Keratinocyte (primary cell): ENCODE results near the gene UNC13A. TPM values are rescaled to one million over a fixed set of nuclear protein-coding genes. Genes with fewer than 3 reads are reported as not detected.
"Not testable (repeated sequence)": the region's sequence is repeated elsewhere in the genome, so short reads cannot be mapped to it uniquely, and the experiment has no call there.

ENCODE experiments used
- DNase-seq: peaks from one replicate; pipeline ENCODE4 v3.0.0-alpha.2; 2011; ENCODE audit warnings: low read depth, missing footprints, low spot score
- FAIRE-seq: peaks from 2 replicates; lab custom pipeline; 2011; peaks lifted over from hg19 to GRCh38; lab: Jason Lieb, UNC
- H2AFZ ChIP-seq: 2 replicates; pipeline ENCODE4 v1.6.0; 2012; ENCODE audit warnings: low read length, control low read depth, inconsistent platforms; ENCODE audit not compliant: control insufficient read depth
- H3K27ac ChIP-seq: 2 replicates; pipeline ENCODE4 v1.5.1; 2011; ENCODE audit warnings: low read length; ENCODE audit not compliant: control insufficient read depth, insufficient read depth
- H3K27me3 ChIP-seq: 3 replicates; pipeline ENCODE4 v1.6.0; 2011; ENCODE audit warnings: low read length; ENCODE audit not compliant: control insufficient read depth, insufficient read depth; ENCODE audit errors: extremely low read depth
- H3K36me3 ChIP-seq, 2 experiments: 2 replicates in 1 of 2; 3 replicates in 1 of 2; pipeline ENCODE4 v1.5.1; 2011; ENCODE audit warnings: low read length in 2 of 2, mild to moderate bottlenecking in 1 of 2; ENCODE audit not compliant: control insufficient read depth in 2 of 2, insufficient read depth in 2 of 2; ENCODE audit errors: extremely low read depth in 1 of 2
- H3K4me1 ChIP-seq: 3 replicates; pipeline ENCODE4 v1.5.1; 2011; ENCODE audit warnings: low read length; ENCODE audit not compliant: control insufficient read depth, insufficient read depth; ENCODE audit errors: extremely low read depth
- H3K4me2 ChIP-seq: 3 replicates; pipeline ENCODE4 v1.6.0; 2011; ENCODE audit warnings: low read depth, low read length; ENCODE audit not compliant: control insufficient read depth, insufficient read depth; ENCODE audit errors: extremely low read depth
- H3K4me3 ChIP-seq, 3 experiments: fragments of 200-600 bp in 1 of 3; sonication (generic) in 1 of 3; 2 replicates in 2 of 3; 3 replicates in 1 of 3; pipeline ENCODE4 v1.5.1; 2011 to 2016; ENCODE audit warnings: low read length in 3 of 3, mild to moderate bottlenecking in 3 of 3, control low read depth in 2 of 3, inconsistent platforms in 1 of 3, low read depth in 1 of 3, mixed read lengths in 1 of 3, mixed run types in 1 of 3, moderate library complexity in 1 of 3; ENCODE audit not compliant: control insufficient read depth in 2 of 3, insufficient read depth in 2 of 3; ENCODE audit errors: extremely low read depth in 1 of 3
- H3K79me2 ChIP-seq: 2 replicates; pipeline ENCODE4 v1.6.0; 2012; ENCODE audit warnings: low read length; ENCODE audit not compliant: control insufficient read depth, insufficient read depth
- H3K9ac ChIP-seq: 3 replicates; pipeline ENCODE4 v1.6.0; 2011; ENCODE audit warnings: low read length; ENCODE audit not compliant: control insufficient read depth, insufficient read depth; ENCODE audit errors: extremely low read depth
- H3K9me1 ChIP-seq: 3 replicates; pipeline ENCODE4 v1.6.0; 2011; ENCODE audit warnings: low read length; ENCODE audit not compliant: control insufficient read depth, insufficient read depth; ENCODE audit errors: extremely low read depth
- H3K9me3 ChIP-seq: 2 replicates; pipeline ENCODE4 v1.5.1; 2012; ENCODE audit warnings: low read depth, low read length; ENCODE audit not compliant: control insufficient read depth
- H4K20me1 ChIP-seq: 3 replicates; pipeline ENCODE4 v1.6.0; 2011; ENCODE audit warnings: low read length; ENCODE audit not compliant: control insufficient read depth, insufficient read depth; ENCODE audit errors: extremely low read depth
- EZH2 ChIP-seq: IDR thresholded peaks from one replicate; pipeline ENCODE4 v1.6.1; 2012; ENCODE audit warnings: inconsistent platforms, mild to moderate bottlenecking, low read length, moderate library complexity
- dilution Hi-C: fragments of 300-500 bp; cut with MboI; formaldehyde crosslinking; loops from one replicate; pipeline ENCODE4 v1.7.0; 2020; ENCODE audit warnings: low sequenced_read_pairs; ENCODE audit not compliant: extremely low pct_ligation_motif_present
- polyA plus RNA-seq, 5 experiments: library from polyadenylated mRNA; depleted of rRNA in 3 of 5; stranded (reverse) in 3 of 5; stranded (forward) in 1 of 5; unstranded in 1 of 5; fragments of >200 nt; gene quantifications; 1 replicate in 1 of 5; 2 replicates in 3 of 5; 3 replicates in 1 of 5; pipeline versions ENCODE4 v1.2.1 to v1.2.3, GENCODE V29; 2011 to 2012; ENCODE audit warnings: missing spikeins in 2 of 5, low read depth in 1 of 5, low replicate concordance in 1 of 5
- TF ChIP-seq, protein P1 (sequence below), 3 experiments: IDR thresholded peaks in 1 of 3; conservative IDR thresholded peaks in 1 of 3; optimal IDR thresholded peaks in 1 of 3; 2 replicates in 2 of 3; 3 replicates in 1 of 3; pipeline versions ENCODE3 to v1.5.1; 2011; ENCODE audit warnings: low read length in 3 of 3, mild to moderate bottlenecking in 3 of 3, moderate library complexity in 2 of 3, control low read depth in 1 of 3, inconsistent platforms in 1 of 3; ENCODE audit not compliant: insufficient read depth in 2 of 3; ENCODE audit errors: extremely low read depth in 1 of 3

UNC13A gene
- polyA plus RNA-seq, 1 donor (not counting 4 experiments of a cell fraction or from before 2014, with no cell fraction given), result under 0.01 TPM

DNA sequence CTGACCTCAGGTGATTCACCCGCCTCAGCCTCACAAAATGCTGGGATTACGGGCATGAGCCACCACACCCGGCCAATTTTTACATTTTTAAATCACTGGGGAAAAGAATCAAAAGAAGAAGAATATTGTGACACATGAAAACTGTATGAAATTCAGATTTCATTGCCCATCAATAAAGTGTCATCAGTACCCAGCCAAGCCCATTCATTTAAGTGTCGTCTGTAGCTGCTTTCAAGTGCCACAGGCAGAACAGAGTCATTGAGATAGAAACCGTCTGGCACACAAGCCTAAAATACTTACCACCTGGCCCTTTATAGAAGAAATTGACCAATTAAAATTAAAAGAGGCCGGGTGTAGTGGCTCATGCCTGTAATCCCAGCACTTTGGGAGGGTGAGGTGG is 117.4 kb downstream of the UNC13A start:
- dilution Hi-C loops, result no loop called here
- TF ChIP-seq, protein P1, sequence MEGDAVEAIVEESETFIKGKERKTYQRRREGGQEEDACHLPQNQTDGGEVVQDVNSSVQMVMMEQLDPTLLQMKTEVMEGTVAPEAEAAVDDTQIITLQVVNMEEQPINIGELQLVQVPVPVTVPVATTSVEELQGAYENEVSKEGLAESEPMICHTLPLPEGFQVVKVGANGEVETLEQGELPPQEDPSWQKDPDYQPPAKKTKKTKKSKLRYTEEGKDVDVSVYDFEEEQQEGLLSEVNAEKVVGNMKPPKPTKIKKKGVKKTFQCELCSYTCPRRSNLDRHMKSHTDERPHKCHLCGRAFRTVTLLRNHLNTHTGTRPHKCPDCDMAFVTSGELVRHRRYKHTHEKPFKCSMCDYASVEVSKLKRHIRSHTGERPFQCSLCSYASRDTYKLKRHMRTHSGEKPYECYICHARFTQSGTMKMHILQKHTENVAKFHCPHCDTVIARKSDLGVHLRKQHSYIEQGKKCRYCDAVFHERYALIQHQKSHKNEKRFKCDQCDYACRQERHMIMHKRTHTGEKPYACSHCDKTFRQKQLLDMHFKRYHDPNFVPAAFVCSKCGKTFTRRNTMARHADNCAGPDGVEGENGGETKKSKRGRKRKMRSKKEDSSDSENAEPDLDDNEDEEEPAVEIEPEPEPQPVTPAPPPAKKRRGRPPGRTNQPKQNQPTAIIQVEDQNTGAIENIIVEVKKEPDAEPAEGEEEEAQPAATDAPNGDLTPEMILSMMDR (optimal IDR thresholded peaks at IDR 0.05 in 1 of 3, IDR thresholded peaks at IDR 0.05 in 1 of 3, conservative IDR thresholded peaks at IDR 0.05 in 1 of 3; ENCODE audit: extremely low read depth in 1 of 3, insufficient read depth in 2 of 3, low read length in 3 of 3), result no peak
- no peak for TF ChIP-seq EZH2
- Histone ChIP-seq H3K4me2 (no peak overlapping the region), H3K27me3 (no peaks in the 10 kb centered on the region), H3K9me3 (no peaks in the 10 kb centered on the region), H2AFZ (no peak overlapping the region), H4K20me1 (no peaks in the 10 kb centered on the region), H3K9me1 (no peaks in the 10 kb centered on the region), H3K9ac (no peak overlapping the region), H3K79me2 (no peaks in the 10 kb centered on the region), H3K36me3 (peaks cover 17 to 34% of the 10 kb centered on the region in 2 experiments), H3K27ac (no peak overlapping the region), H3K4me1 (no peaks in the 10 kb centered on the region), H3K4me3 (no peak overlapping the region)
- DNase-seq (no peak), FAIRE-seq (no peak)

DNA sequence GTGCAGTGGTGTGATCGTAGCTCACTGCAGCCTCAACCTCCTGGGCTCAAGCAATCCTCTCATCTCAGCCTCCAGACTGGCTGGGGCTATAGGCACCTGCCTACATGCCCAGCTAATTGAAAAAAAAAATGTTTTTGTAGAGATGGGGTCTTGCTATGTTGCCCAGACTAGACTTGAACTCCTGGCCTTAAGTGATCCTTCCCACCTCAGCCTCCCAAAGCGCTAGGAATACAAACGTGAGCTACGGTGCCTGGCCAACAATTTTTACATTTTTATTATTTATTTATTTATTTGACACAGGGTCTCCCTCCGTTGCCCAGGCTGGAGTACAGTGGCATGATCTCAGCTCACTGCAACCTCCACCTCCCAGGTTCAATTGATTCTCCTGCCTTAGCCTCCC is 117.9 kb downstream of the UNC13A start:
- FAIRE-seq, result not testable (repeated sequence)

DNA sequence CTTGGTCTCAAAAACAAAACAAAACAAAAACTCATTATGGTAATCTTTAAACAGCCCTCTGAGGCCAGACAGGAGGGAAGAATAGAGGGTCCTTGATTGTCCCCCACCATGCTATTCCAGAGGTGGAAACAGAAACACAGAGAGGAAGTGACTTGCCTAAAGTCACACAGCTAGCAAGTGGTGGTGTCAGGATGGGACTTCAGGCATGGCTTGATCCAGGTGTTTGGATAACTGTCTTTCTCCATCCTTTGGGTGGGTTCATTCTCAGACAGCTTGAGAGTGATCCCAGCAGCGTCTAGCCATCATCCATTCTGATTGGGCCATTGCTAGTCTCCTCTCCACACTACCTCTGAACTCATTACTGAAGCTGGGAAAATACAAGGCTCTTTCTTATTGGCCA is 120.2 kb downstream of the UNC13A start:
- no peaks in the 10 kb centered on the region for H3K4me1 ChIP-seq
- no peaks in the 10 kb centered on the region for H3K79me2 ChIP-seq
- TF ChIP-seq, protein P1 (optimal IDR thresholded peaks at IDR 0.05 in 1 of 3, IDR thresholded peaks at IDR 0.05 in 1 of 3, conservative IDR thresholded peaks at IDR 0.05 in 1 of 3; ENCODE audit: extremely low read depth in 1 of 3, insufficient read depth in 2 of 3, low read length in 3 of 3), result no peak
- TF ChIP-seq EZH2, result no peak
- H2AFZ ChIP-seq, result no peak overlapping the region
- no peak overlapping the region for H3K4me2 ChIP-seq
- no peak overlapping the region for H3K27ac ChIP-seq
- H3K9ac ChIP-seq, result no peak overlapping the region
- H3K27me3 ChIP-seq, result no peaks in the 10 kb centered on the region
- H3K9me1 ChIP-seq, result no peaks in the 10 kb centered on the region
- DNase-seq (no peak), FAIRE-seq (no peak)
- H4K20me1 ChIP-seq, result no peaks in the 10 kb centered on the region
- peaks cover 16 to 28% of the 10 kb centered on the region in 2 experiments for H3K36me3 ChIP-seq
- dilution Hi-C loops, result no loop called here
- no peaks in the 10 kb centered on the region for H3K9me3 ChIP-seq
- no peak overlapping the region for H3K4me3 ChIP-seq

More for the DNA sequence above, 117.9 kb downstream of the UNC13A start:
- DNase-seq, H3K9me3 ChIP-seq, H3K4me2 ChIP-seq, H3K9me1 ChIP-seq, H3K4me3 ChIP-seq, H3K4me1 ChIP-seq, H3K79me2 ChIP-seq, H3K27me3 ChIP-seq, H2AFZ ChIP-seq, H4K20me1 ChIP-seq, dilution Hi-C loops, H3K27ac ChIP-seq, H3K9ac ChIP-seq: not testable (repeated sequence)
- H3K36me3 ChIP-seq, result peaks cover 17 to 31% of the 10 kb centered on the region in 2 experiments
